ENCODE measurements around the gene C19orf47.

C19orf47 gene

GRCh38 chr19:40274585-40275544, 73.3 kb downstream of the C19orf47 start:
- TF ChIP-seq ZFX (IDR thresholded peaks at IDR 0.05) (no peak), CTCF (conservative IDR thresholded peaks at IDR 0.05) (no peak)
- H3K27ac ChIP-seq, result no peak overlapping the region

- TF ChIP-seq ZFX (IDR thresholded peaks at IDR 0.05), result no peak
- TF ChIP-seq CTCF (conservative IDR thresholded peaks at IDR 0.05), result no peak
- H3K27ac ChIP-seq, result no peak overlapping the region
Observed at GRCh38 chr19:40273469-40274360, 74.5 kb downstream of the C19orf47 start.

GRCh38 chr19:40272261-40272660, 75.9 kb downstream of the C19orf47 start:
- no peak overlapping the region for H3K27ac ChIP-seq
- TF ChIP-seq CTCF (conservative IDR thresholded peaks at IDR 0.05), result no peak
- no peak for TF ChIP-seq ZFX (IDR thresholded peaks at IDR 0.05)

GRCh38 chr19:40271706-40272105, 76.5 kb downstream of the C19orf47 start:
- H3K27ac ChIP-seq, result no peak overlapping the region
- TF ChIP-seq CTCF (conservative IDR thresholded peaks at IDR 0.05) (no peak), ZFX (IDR thresholded peaks at IDR 0.05) (no peak)

- no peak for TF ChIP-seq ZFX (IDR thresholded peaks at IDR 0.05)
- no peak for TF ChIP-seq CTCF (conservative IDR thresholded peaks at IDR 0.05)
- H3K27ac ChIP-seq, result no peak overlapping the region
Observed at GRCh38 chr19:40270362-40271089, 77.7 kb downstream of the C19orf47 start.
